ENCODE results near the gene AGXT2.

AGXT2 gene

GRCh38 chr5:35016174-35017051 lies 31.3 kb downstream of the AGXT2 start:
- in situ Hi-C loops (cut with HindIII; ENCODE audit: low sequenced_read_pairs), result no loop called here

GRCh38 chr5:35015063-35015462 lies 32.7 kb downstream of the AGXT2 start:
- in situ Hi-C loops (cut with HindIII; ENCODE audit: low sequenced_read_pairs), result no loop called here

GRCh38 chr5:35012796-35013195 lies 35.0 kb downstream of the AGXT2 start:
- in situ Hi-C loops (cut with HindIII; ENCODE audit: low sequenced_read_pairs), result no loop called here

- in situ Hi-C loops (cut with HindIII; ENCODE audit: low sequenced_read_pairs), result no loop called here
Observed at GRCh38 chr5:35012365-35012764, 35.4 kb downstream of the AGXT2 start.

- in situ Hi-C loops (cut with HindIII; ENCODE audit: low sequenced_read_pairs), result no loop called here
Observed at GRCh38 chr5:35010676-35011075, 37.1 kb downstream of the AGXT2 start.

- in situ Hi-C loops (cut with HindIII; ENCODE audit: low sequenced_read_pairs), result no loop called here
Observed at GRCh38 chr5:35009657-35010056, 38.1 kb downstream of the AGXT2 start.

- in situ Hi-C loops (cut with HindIII; ENCODE audit: low sequenced_read_pairs), result no loop called here
Observed at GRCh38 chr5:35009019-35009418, 38.7 kb downstream of the AGXT2 start.

- in situ Hi-C loops (cut with HindIII; ENCODE audit: low sequenced_read_pairs), result no loop called here
Observed at GRCh38 chr5:35004771-35005170, 43.0 kb downstream of the AGXT2 start.

- in situ Hi-C loops (cut with HindIII; ENCODE audit: low sequenced_read_pairs), result no loop called here
Observed at GRCh38 chr5:35004200-35004599, 43.5 kb downstream of the AGXT2 start.

GRCh38 chr5:35003018-35003957 lies 44.5 kb downstream of the AGXT2 start:
- in situ Hi-C loops (cut with HindIII; ENCODE audit: low sequenced_read_pairs), result no loop called here

GRCh38 chr5:35002459-35002858 lies 45.3 kb downstream of the AGXT2 start:
- in situ Hi-C loops (cut with HindIII; ENCODE audit: low sequenced_read_pairs), result no loop called here

GRCh38 chr5:35001842-35002241 lies 45.9 kb downstream of the AGXT2 start:
- in situ Hi-C loops (cut with HindIII; ENCODE audit: low sequenced_read_pairs), result no loop called here

GRCh38 chr5:34998058-34998789 lies 49.5 kb downstream of the AGXT2 start:
- in situ Hi-C loops (cut with HindIII; ENCODE audit: low sequenced_read_pairs), result no loop called here

- in situ Hi-C loops (cut with HindIII; ENCODE audit: low sequenced_read_pairs), result no loop called here
Observed at GRCh38 chr5:34996261-34996660, 51.5 kb downstream of the AGXT2 start.

GRCh38 chr5:34993951-34994350 lies 53.8 kb downstream of the AGXT2 start:
- in situ Hi-C loops (cut with HindIII; ENCODE audit: low sequenced_read_pairs), result no loop called here

- in situ Hi-C loops (cut with HindIII; ENCODE audit: low sequenced_read_pairs), result no loop called here
Observed at GRCh38 chr5:34991486-34992238, 56.1 kb downstream of the AGXT2 start.

GRCh38 chr5:34986965-34987364 lies 60.8 kb downstream of the AGXT2 start:
- in situ Hi-C loops (cut with HindIII; ENCODE audit: low sequenced_read_pairs), result no loop called here

GRCh38 chr5:34982823-34983222 lies 64.9 kb downstream of the AGXT2 start:
- in situ Hi-C loops (cut with HindIII; ENCODE audit: low sequenced_read_pairs), result no loop called here

- in situ Hi-C loops (cut with HindIII; ENCODE audit: low sequenced_read_pairs), result no loop called here
Observed at GRCh38 chr5:34978681-34979080, 69.1 kb downstream of the AGXT2 start.

GRCh38 chr5:34977934-34978613 lies 69.7 kb downstream of the AGXT2 start:
- in situ Hi-C loops (cut with HindIII; ENCODE audit: low sequenced_read_pairs), result no loop called here

Measured in endothelial cell of hepatic sinusoid (primary cell).